EH (cell line): ENCODE measurements around the gene PAK4.

Experiments
- DNase-seq: peaks from one replicate; pipeline ENCODE4 v3.0.0-alpha.2; 2015; ENCODE audit warnings: low read depth

The PAK4 gene

GRCh38 chr19:39165857-39166256 lies 40.3 kb downstream of the PAK4 start:
- no peak for DNase-seq

DNA sequence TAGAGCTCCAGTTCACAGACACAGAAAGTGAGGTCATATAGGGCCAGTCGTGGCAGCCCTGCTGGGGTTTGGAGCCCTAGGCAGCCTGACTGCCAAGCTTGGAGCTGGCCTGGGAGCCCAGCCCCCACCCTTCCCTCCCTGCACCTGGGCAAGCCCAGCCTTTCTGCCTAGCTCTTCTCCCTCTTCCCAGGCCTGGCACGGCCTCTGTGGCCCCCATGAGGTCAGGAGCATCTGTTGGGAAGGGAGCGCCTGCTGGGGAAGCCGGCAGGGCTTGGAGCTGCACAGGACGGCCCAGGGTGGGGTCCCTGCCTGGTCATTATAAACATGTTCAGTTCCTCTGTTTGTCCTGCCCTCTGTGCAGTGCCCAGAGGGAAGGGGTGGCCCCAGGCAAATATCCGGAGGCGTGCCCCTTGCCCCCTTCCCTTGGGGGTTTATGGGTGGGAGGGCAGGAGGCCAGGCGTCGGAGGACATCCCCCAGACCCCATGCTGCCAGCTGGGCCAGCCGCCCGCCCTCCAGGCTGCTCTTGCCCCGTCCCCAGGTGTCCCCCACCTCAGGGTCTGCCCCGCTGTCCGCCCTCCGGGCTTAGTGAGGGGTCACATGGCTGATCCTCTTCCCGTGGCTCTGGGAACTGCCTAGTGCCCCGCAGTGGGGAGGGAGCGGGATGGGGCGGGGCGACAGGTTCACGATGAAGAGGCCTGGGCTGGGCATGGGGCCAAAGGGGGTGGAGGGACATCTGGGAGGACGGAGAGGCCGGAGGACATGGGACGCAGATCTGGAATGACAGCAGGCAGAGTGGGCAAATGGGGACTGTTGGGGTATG lies 41.2 kb downstream of the PAK4 start:
- DNase-seq, result no peak

GRCh38 chr19:39167461-39168257 lies 42.1 kb downstream of the PAK4 start:
- no peak for DNase-seq

GRCh38 chr19:39168258-39169142 lies 42.9 kb downstream of the PAK4 start:
- DNase-seq, result no peak

DNA sequence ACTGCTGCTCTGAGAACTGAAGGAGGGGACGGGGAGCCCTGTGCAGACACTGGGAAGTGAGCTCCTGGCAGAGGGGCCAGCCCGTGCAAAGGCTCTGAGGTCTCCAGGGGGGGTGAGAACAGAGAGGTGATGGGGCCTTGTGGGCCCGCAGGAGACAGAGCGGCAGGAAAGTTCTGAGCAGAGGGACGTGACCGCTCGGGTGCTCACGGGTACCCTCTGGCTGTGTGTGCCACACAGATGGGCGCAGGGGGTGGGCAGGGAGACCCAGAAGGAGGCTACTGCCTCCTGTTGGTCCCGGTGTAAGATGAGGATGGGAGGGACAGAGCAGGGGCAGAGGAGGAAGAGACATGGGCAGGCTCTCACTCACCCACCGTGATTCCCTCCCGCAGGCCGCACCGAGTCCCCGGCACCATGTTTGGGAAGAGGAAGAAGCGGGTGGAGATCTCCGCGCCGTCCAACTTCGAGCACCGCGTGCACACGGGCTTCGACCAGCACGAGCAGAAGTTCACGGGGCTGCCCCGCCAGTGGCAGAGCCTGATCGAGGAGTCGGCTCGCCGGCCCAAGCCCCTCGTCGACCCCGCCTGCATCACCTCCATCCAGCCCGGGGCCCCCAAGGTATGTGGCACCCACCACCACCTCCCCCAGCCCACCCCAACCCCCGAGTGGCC lies 43.7 kb downstream of the PAK4 start:
- no peak for DNase-seq

- no peak for DNase-seq
Measured at GRCh38 chr19:39170386-39171231, 45.0 kb downstream of the PAK4 start.

- DNase-seq, result no peak
Measured at GRCh38 chr19:39171479-39172465, 46.2 kb downstream of the PAK4 start.

DNA sequence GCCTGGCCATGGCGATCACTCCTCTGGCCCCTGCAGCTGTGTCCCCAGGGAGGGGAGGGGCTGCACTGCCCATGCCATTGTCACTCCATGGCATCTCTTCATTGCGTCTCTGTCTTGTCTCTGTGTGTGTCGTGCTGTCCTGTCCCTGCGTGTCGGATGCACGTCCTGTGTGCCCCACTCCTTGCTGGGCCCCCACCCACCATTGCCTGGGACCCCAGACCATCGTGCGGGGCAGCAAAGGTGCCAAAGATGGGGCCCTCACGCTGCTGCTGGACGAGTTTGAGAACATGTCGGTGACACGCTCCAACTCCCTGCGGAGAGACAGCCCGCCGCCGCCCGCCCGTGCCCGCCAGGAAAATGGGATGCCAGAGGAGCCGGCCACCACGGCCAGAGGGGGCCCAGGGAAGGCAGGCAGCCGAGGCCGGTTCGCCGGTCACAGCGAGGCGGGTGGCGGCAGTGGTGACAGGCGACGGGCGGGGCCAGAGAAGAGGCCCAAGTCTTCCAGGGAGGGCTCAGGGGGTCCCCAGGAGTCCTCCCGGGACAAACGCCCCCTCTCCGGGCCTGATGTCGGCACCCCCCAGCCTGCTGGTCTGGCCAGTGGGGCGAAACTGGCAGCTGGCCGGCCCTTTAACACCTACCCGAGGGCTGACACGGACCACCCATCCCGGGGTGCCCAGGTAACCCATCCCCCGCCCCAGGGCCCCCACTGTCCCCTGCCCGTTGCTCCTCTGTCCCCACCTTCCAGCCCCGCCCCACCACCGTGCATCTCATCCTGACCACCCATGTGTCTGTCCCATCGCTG lies 47.3 kb downstream of the PAK4 start:
- no peak for DNase-seq

DNA sequence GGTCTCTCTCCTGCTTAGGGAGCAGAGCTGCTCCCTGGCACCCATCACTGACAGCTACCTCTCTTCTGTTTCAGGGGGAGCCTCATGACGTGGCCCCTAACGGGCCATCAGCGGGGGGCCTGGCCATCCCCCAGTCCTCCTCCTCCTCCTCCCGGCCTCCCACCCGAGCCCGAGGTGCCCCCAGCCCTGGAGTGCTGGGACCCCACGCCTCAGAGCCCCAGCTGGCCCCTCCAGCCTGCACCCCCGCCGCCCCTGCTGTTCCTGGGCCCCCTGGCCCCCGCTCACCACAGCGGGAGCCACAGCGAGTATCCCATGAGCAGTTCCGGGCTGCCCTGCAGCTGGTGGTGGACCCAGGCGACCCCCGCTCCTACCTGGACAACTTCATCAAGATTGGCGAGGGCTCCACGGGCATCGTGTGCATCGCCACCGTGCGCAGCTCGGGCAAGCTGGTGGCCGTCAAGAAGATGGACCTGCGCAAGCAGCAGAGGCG lies 48.0 kb downstream of the PAK4 start:
- DNase-seq, result no peak

GRCh38 chr19:39174142-39174541 lies 48.6 kb downstream of the PAK4 start:
- DNase-seq, result no peak

DNA sequence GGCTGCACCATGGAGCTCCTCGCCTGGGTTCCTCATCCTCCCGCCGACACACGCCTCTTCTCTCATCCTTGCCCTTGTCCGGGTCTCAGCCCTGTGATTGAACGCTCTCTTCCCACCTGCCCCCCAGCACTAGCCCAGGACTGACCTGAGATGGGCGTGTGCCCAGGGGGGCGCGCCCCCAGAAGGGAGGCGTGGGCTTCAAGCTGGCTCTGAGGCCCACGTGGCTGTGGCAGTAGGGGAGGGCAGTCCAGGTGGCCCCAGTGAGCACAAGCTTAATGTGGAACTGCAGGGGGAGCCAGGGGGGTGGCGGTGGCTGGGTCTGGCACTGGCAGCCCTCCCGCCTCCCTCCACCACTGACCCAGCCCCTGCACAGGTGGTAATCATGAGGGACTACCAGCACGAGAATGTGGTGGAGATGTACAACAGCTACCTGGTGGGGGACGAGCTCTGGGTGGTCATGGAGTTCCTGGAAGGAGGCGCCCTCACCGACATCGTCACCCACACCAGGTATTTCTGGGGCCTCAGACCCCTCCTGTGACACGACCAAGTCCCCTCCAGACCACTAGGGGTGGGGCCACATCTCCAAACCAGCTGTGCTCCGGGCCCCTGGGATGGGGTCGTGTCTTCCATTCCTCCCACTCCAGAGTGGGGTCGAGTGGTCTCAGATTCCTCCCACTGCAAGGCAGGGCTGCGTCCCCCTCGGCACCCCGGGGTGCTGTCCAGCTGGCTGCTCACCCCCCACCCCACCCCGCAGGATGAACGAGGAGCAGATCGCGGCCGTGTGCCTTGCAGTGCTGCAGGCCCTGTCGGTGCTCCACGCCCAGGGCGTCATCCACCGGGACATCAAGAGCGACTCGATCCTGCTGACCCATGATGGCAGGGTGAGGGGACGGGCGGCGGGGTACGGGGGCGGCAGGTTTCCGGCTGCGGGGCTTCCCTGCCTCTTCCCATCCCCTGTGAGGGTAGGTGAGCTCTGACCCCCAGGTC lies 49.3 kb downstream of the PAK4 start:
- no peak for DNase-seq

DNA sequence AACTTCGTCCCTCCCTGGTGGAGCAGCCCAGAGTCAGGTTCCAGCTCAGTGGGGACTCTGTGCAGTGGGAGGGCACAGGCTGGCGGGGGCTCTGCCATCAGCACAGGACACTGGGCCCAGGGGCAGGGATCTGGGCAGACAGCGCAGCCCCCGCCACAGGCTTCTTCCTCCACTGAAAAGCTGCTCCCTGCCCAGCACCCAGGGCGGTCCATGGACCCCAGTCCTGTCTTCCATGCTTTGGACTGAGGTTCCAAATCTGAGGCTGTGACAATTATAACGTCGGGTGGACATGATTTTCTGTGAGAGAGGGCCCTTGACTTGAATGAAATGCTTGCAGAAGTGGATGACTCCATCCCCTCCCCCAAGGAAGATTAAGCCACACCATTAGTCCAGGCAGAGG lies 50.0 kb downstream of the PAK4 start:
- no peak for DNase-seq

- DNase-seq, result no peak
Measured at GRCh38 chr19:39177110-39177699, 51.6 kb downstream of the PAK4 start.

- DNase-seq, result no peak
Measured at GRCh38 chr19:39177736-39178135, 52.1 kb downstream of the PAK4 start.

- DNase-seq, result no peak
Measured at GRCh38 chr19:39178296-39179006, 52.9 kb downstream of the PAK4 start.

DNA sequence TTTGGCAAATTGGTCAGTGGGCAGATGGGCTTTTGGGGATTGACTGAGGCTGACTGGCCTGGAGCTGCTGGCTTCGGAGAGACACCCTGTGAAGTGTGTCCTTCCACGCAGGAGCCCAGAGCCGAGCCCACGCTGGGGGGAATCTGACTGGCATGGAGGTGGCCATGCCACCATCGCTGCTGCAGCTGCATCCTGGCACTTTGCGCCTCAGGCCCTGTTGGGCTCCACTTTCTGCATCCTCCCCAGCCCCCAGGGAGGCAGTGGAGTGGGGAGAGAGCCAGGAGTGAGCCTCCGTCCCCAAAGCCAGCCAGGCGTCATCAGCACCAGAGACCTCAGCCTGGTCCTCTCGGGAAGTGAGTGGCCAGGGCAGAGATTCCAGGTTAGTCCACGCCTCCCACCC lies 54.2 kb downstream of the PAK4 start:
- no peak for DNase-seq
